HepG2 (cell line): Measurements from ENCODE around the gene STXBP4. TPM values are rescaled to one million over a fixed set of nuclear protein-coding genes. Genes with fewer than 3 reads are reported as not detected.

ENCODE experiments used
- GRHL1 ChIP-seq: sonication (generic); formaldehyde crosslinking; conservative IDR thresholded peaks from 2 replicates; pipeline ENCODE4 v1.8.0; 2022; ENCODE audit warnings: missing genetic modification reagents
- HOXA3 ChIP-seq: sonication (generic); formaldehyde crosslinking; IDR thresholded peaks from 2 replicates; pipeline ENCODE4 v1.5.0; 2020; ENCODE audit warnings: missing genetic modification reagents
- JARID2 ChIP-seq: sonication (generic); formaldehyde crosslinking; IDR thresholded peaks from 2 replicates; pipeline ENCODE4 v1.8.1; 2023; ENCODE audit warnings: missing genetic modification reagents, inconsistent platforms; ENCODE audit not compliant: insufficient replicate concordance
- MIXL1 ChIP-seq: IDR thresholded peaks from 2 replicates; pipeline ENCODE4 v1.6.1; 2016
- NFIC ChIP-seq: IDR thresholded peaks from 2 replicates; pipeline ENCODE4 v1.6.1; 2012; ENCODE audit warnings: mild to moderate bottlenecking, low read length, inconsistent platforms
- RFX1 ChIP-seq: fragments of 450-650 bp; IDR thresholded peaks from 2 replicates; pipeline ENCODE4 v1.6.1; 2017
- TBX3 ChIP-seq: fragments of 450-650 bp; IDR thresholded peaks from 2 replicates; pipeline ENCODE4 v1.6.1; 2017; ENCODE audit warnings: antibody characterized with exemption, mild to moderate bottlenecking, inconsistent platforms, borderline replicate concordance
- ZBTB21 ChIP-seq: sonication (generic); formaldehyde crosslinking; IDR thresholded peaks from 2 replicates; pipeline ENCODE4 v1.4.0; 2020; ENCODE audit warnings: missing genetic modification reagents
- ZNF577 ChIP-seq: sonication (generic); formaldehyde crosslinking; IDR thresholded peaks from 2 replicates; pipeline ENCODE4 v1.4.0; 2020; ENCODE audit warnings: mild to moderate bottlenecking, low read depth, missing genetic modification reagents, borderline replicate concordance
- ZNF616 ChIP-seq: sonication (generic); formaldehyde crosslinking; IDR thresholded peaks from 2 replicates; pipeline ENCODE4 v1.5.0; 2020; ENCODE audit warnings: low read depth, mild to moderate bottlenecking, missing genetic modification reagents
- polyA plus RNA-seq, 8 experiments: library from polyadenylated mRNA; depleted of rRNA in 3 of 8; stranded (reverse) in 7 of 8; unstranded in 1 of 8; fragments of >200 nt; fragmentation: Illumina TruSeq in 4 of 8; extraction: Trizol in 4 of 8; gene quantifications; 2 replicates each; pipeline versions ENCODE4 v1.2.1 to v1.2.3, GENCODE V29; 2011 to 2016; ENCODE audit warnings: low read depth in 4 of 8, missing spikeins in 1 of 8, mixed read lengths in 1 of 8; ENCODE audit not compliant: insufficient read depth in 1 of 8
- total RNA-seq, 5 experiments: library from RNA; depleted of rRNA; stranded (reverse); fragments of >200 nt; fragmentation: Illumina TruSeq; extraction: Trizol; gene quantifications; 2 replicates each; pipeline ENCODE4 v1.2.3, GENCODE V29; 2016; ENCODE audit warnings: low read depth in 1 of 5
- TF ChIP-seq, protein P1 (sequence below): sonication (generic); formaldehyde crosslinking; IDR thresholded peaks from 2 replicates; pipeline ENCODE4 v1.4.0; 2020; ENCODE audit warnings: missing genetic modification reagents
- TF ChIP-seq, protein P2 (sequence below): IDR thresholded peaks from 2 replicates; pipeline ENCODE4 v1.6.1; 2012; ENCODE audit warnings: low read depth, low read length, improper control_type of control experiment

The STXBP4 gene
- total and polyA plus RNA-seq, 2 of the 13 experiments (the other 11 are each of a cell fraction or from before 2014, with no cell fraction given): 8.5 to 36.1 TPM

- TF ChIP-seq, protein P1, sequence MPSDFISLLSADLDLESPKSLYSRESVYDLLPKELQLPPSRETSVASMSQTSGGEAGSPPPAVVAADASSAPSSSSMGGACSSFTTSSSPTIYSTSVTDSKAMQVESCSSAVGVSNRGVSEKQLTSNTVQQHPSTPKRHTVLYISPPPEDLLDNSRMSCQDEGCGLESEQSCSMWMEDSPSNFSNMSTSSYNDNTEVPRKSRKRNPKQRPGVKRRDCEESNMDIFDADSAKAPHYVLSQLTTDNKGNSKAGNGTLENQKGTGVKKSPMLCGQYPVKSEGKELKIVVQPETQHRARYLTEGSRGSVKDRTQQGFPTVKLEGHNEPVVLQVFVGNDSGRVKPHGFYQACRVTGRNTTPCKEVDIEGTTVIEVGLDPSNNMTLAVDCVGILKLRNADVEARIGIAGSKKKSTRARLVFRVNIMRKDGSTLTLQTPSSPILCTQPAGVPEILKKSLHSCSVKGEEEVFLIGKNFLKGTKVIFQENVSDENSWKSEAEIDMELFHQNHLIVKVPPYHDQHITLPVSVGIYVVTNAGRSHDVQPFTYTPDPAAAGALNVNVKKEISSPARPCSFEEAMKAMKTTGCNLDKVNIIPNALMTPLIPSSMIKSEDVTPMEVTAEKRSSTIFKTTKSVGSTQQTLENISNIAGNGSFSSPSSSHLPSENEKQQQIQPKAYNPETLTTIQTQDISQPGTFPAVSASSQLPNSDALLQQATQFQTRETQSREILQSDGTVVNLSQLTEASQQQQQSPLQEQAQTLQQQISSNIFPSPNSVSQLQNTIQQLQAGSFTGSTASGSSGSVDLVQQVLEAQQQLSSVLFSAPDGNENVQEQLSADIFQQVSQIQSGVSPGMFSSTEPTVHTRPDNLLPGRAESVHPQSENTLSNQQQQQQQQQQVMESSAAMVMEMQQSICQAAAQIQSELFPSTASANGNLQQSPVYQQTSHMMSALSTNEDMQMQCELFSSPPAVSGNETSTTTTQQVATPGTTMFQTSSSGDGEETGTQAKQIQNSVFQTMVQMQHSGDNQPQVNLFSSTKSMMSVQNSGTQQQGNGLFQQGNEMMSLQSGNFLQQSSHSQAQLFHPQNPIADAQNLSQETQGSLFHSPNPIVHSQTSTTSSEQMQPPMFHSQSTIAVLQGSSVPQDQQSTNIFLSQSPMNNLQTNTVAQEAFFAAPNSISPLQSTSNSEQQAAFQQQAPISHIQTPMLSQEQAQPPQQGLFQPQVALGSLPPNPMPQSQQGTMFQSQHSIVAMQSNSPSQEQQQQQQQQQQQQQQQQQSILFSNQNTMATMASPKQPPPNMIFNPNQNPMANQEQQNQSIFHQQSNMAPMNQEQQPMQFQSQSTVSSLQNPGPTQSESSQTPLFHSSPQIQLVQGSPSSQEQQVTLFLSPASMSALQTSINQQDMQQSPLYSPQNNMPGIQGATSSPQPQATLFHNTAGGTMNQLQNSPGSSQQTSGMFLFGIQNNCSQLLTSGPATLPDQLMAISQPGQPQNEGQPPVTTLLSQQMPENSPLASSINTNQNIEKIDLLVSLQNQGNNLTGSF (CRISPR knock-in tag): no peak
- no peak for TF ChIP-seq JARID2 (CRISPR knock-in tag)
- no peak for TF ChIP-seq HOXA3 (CRISPR knock-in tag)
- TF ChIP-seq ZBTB21 (CRISPR knock-in tag): no peak
- TF ChIP-seq, protein P2, sequence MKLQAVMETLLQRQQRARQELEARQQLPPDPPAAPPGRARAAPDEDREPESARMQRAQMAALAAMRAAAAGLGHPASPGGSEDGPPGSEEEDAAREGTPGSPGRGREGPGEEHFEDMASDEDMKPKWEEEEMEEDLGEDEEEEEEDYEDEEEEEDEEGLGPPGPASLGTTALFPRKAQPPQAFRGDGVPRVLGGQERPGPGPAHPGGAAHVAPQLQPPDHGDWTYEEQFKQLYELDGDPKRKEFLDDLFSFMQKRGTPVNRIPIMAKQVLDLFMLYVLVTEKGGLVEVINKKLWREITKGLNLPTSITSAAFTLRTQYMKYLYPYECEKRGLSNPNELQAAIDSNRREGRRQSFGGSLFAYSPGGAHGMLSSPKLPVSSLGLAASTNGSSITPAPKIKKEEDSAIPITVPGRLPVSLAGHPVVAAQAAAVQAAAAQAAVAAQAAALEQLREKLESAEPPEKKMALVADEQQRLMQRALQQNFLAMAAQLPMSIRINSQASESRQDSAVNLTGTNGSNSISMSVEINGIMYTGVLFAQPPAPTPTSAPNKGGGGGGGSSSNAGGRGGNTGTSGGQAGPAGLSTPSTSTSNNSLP: no peak
- TF ChIP-seq ZNF577 (CRISPR knock-in tag): no peak
- no peak for TF ChIP-seq MIXL1 (CRISPR knock-in tag)
- no peak for TF ChIP-seq GRHL1 (CRISPR knock-in tag)
- TF ChIP-seq NFIC: peak; percentile 50; the same call in 1 of the 2 replicates
- no peak for TF ChIP-seq RFX1
- 0 out of 2 replicates have a peak, but pooled peaks have one; percentile 18 for TF ChIP-seq TBX3
- no peak for TF ChIP-seq ZNF616 (CRISPR knock-in tag)
- TF ChIP-seq, all 625 proteins: peak for 4
Observed at GRCh38 chr17:55116440-55116914, 147.9 kb downstream of the STXBP4 start (continued).
